ENCODE results near the gene PCDHA1. TPM values are rescaled to one million over a fixed set of nuclear protein-coding genes. Genes with fewer than 3 reads are reported as not detected.

PCDHA1 gene
- total RNA-seq, 1 experiment from 2014 or later, result 0.45 TPM

GRCh38 chr5:140883927-140884697 lies 98.2 kb downstream of the PCDHA1 start:
- Histone ChIP-seq H3K4me3 (ENCODE audit: low read depth, low read length, poor library complexity, severe bottlenecking) (no peak overlapping the region), H3K4me1 (ENCODE audit: insufficient read depth, low read length, poor library complexity, severe bottlenecking) (no peaks in the 10 kb centered on the region), H3K36me3 (ENCODE audit: insufficient read depth, low read length, poor library complexity, severe bottlenecking) (no peaks in the 10 kb centered on the region), H3K9me3 (ENCODE audit: low read depth, low read length, poor library complexity, severe bottlenecking) (no peaks in the 10 kb centered on the region), H3K27ac (ENCODE audit: low read depth, low read length, poor library complexity, severe bottlenecking) (no peak overlapping the region), H3K27me3 (replicated peaks; ENCODE audit: insufficient read depth, low read depth, low read length, poor library complexity) (no peaks in the 10 kb centered on the region)
- no TSS peak for BruUV-seq (replicated peaks)
- DNase-seq (ENCODE audit: low spot score), result no peak
- TF ChIP-seq CTCF (conservative IDR thresholded peaks at IDR 0.05; ENCODE audit: low read depth, low read length), result no peak
- no peak for TF ChIP-seq EZH2 (IDR thresholded peaks at IDR 0.05; ENCODE audit: borderline replicate concordance, low read depth, low read length, poor library complexity, severe bottlenecking)
- intact Hi-C loops (cut with micrococcal nuclease; ENCODE audit: unreplicated experiment), result loop anchor here (5.0 kb wide), 1 partner anchor 38 kb away; no protein-coding TSS in a partner anchor
- ChIA-PET CTCF (interaction anchor here (2.7 kb wide), 1 partner anchor 156 kb away, joined by 25 read pairs; no protein-coding TSS in a partner anchor), POLR2A (ENCODE audit: low non-redundant PET) (no interaction called here)

DNA sequence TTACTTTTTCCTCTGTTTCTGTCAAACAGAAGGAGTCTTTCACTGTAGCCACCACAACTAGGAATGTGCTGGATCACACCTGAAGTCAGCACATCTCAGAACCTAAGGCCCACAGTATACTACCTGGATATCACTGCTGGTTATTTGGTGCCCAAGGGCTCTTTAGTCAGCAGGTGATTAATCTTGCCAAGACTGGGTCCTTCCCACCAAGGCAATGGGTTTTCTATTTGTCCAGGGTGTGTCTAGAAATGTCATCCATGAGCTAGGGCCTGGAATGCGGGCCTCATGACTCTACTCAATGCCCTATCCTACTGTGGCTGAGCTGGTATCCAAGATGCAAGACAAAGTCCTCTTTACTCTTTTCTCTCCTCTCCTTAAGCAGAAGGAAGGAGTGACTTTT lies 130.4 kb downstream of the PCDHA1 start:
- H3K4me3 ChIP-seq (ENCODE audit: low read depth, low read length, poor library complexity, severe bottlenecking), result no peak overlapping the region
- no peaks in the 10 kb centered on the region for H3K27me3 ChIP-seq (replicated peaks; ENCODE audit: insufficient read depth, low read depth, low read length, poor library complexity)
- H3K9me3 ChIP-seq (ENCODE audit: low read depth, low read length, poor library complexity, severe bottlenecking), result peaks cover 5% of the 10 kb centered on the region
- no peak overlapping the region for H3K27ac ChIP-seq (ENCODE audit: low read depth, low read length, poor library complexity, severe bottlenecking)
- POLR2A ChIA-PET (ENCODE audit: low non-redundant PET), result no interaction called here
- no peak for DNase-seq (ENCODE audit: low spot score)
- intact Hi-C loops (cut with micrococcal nuclease; ENCODE audit: unreplicated experiment), result no loop called here
- no peaks in the 10 kb centered on the region for H3K4me1 ChIP-seq (ENCODE audit: insufficient read depth, low read length, poor library complexity, severe bottlenecking)
- CTCF ChIA-PET, result no interaction called here
- H3K36me3 ChIP-seq (ENCODE audit: insufficient read depth, low read length, poor library complexity, severe bottlenecking), result no peaks in the 10 kb centered on the region
- BruUV-seq (replicated peaks), result no TSS peak
- no peak for TF ChIP-seq EZH2 (IDR thresholded peaks at IDR 0.05; ENCODE audit: borderline replicate concordance, low read depth, low read length, poor library complexity, severe bottlenecking)

- POLR2A ChIA-PET (ENCODE audit: low non-redundant PET), result no interaction called here
Observed at GRCh38 chr5:140923601-140924000, 137.7 kb downstream of the PCDHA1 start.

More at GRCh38 chr5:140923601-140924000, 137.7 kb downstream of the PCDHA1 start:
- intact Hi-C loops (cut with micrococcal nuclease; ENCODE audit: unreplicated experiment), result loop anchor here (5.0 kb wide), 1 partner anchor 41 kb away; the partner anchor contains the start of gene PCDHA13
- Histone ChIP-seq H3K27me3 (replicated peaks; ENCODE audit: insufficient read depth, low read depth, low read length, poor library complexity) (no peaks in the 10 kb centered on the region), H3K4me1 (ENCODE audit: insufficient read depth, low read length, poor library complexity, severe bottlenecking) (peaks cover 6% of the 10 kb centered on the region), H3K36me3 (ENCODE audit: insufficient read depth, low read length, poor library complexity, severe bottlenecking) (no peaks in the 10 kb centered on the region), H3K4me3 (ENCODE audit: low read depth, low read length, poor library complexity, severe bottlenecking) (no peak overlapping the region), H3K27ac (ENCODE audit: low read depth, low read length, poor library complexity, severe bottlenecking) (no peak overlapping the region), H3K9me3 (ENCODE audit: low read depth, low read length, poor library complexity, severe bottlenecking) (no peaks in the 10 kb centered on the region)
- no TSS peak for BruUV-seq (replicated peaks)
- TF ChIP-seq CTCF (conservative IDR thresholded peaks at IDR 0.05; ENCODE audit: low read depth, low read length) (no peak), EZH2 (IDR thresholded peaks at IDR 0.05; ENCODE audit: borderline replicate concordance, low read depth, low read length, poor library complexity, severe bottlenecking) (no peak)
- no peak for DNase-seq (ENCODE audit: low spot score)
- CTCF ChIA-PET, result no interaction called here

Measured in A673 (cell line).